Hypothalamus (tissue), 51 donors: Measurements from ENCODE around the gene IFITM1.
"Not testable (repeated sequence)": the region's sequence is repeated elsewhere in the genome, so short reads cannot be mapped to it uniquely, and the experiment has no call there.

Experiments
- DNase-seq, 51 donors: peaks; one replicate each; lab custom pipeline; 2025; lab: John Stamatoyannopoulos, UW

The IFITM1 gene

DNA sequence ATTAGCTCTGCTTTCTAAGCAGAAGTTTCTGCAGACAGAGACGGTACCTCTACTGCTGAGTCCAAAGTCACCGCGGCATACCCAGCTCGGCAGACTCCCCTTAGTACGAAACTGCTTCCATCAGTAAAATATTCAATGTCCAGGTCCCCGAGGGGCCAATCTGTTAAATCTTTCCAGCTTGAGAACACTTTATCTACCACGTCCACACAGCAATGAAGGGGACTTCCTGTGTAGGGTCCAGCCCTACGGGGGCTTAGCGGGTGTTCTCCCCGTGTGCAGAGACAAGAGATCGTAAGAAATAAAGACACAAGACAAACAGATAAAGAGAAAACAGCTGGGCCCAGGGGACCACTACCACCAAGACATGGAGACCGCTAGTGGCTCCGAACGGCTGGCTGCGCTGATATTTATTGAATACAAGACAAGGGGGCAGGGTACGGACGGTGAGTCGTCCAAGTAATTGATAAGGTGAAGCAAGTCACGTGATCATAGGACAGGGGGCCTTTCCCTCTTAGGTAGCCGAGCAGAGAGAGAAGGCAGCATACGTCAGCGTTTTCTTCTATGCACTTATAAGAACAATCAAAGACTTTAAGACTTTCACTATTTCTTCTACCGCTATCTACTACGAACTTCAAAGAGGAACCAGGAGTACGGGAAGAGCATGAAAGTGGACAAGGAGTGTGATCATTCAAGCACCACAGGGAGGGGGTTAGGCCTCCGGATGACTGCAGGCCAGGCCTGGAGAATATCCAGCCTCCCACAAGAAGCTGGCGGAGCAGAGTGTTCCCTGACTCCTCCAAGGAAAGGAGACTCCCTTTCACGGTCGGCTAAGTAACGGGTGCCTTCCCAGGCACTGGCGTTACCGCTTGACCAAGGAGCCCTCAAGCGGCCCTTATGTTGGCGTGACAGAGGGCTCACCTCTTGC lies 11.0 kb downstream of the IFITM1 start:
- peak in 6 of 51 donors; percentile 23 to 65 (median 54) for DNase-seq

DNA sequence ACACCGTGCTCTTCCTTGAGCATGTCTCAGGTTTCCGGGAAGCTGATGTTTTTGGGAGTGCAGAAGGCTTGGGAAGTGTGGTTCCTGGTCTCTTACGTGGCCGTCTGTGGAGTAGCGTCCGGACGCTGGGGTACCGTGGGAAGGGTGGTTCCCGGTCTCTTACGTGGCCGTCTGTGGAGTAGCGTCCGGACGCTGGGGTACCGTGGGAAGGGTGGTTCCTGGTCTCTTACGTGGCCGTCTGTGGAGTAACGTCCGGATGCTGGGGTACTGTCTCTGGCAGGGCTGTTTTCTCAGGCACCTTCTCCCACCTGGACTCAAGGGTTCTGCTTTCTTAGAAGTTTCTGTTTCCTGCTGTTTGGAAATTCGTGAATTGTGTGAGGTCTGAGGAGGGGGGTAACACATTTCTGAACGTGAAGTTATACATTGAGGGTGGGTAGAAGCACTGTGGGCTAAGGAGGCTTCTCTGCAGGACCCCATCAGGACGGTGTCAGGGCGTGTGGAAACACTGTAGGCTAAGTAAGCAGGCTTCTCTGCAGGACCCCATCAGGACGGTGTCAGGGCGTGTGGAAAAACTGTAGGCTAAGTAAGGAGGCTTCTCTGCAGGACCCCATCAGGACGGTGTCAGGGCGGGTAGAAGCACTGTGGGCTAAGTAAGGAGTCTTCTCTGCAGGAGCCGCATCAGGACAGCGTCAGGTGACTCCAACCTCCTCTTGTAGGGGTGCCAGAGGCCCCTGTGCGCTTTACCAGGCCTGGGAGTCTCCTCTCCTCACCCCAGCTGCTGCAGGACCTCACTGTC lies 12.2 kb downstream of the IFITM1 start:
- no peak for DNase-seq

DNA sequence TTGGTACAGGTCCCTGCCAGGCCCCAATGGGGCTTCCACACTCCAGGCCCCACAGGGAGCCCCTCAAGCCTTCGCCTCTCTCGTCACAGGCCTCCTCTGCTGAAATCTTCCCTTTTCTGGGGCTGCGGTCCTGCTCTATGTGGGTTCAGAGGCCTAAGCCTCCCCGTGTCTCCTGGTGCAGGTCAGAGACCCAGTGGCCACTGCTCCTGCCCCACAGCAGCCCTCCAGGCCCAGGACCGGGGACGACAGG lies 12.7 kb downstream of the IFITM1 start:
- DNase-seq = no peak

DNA sequence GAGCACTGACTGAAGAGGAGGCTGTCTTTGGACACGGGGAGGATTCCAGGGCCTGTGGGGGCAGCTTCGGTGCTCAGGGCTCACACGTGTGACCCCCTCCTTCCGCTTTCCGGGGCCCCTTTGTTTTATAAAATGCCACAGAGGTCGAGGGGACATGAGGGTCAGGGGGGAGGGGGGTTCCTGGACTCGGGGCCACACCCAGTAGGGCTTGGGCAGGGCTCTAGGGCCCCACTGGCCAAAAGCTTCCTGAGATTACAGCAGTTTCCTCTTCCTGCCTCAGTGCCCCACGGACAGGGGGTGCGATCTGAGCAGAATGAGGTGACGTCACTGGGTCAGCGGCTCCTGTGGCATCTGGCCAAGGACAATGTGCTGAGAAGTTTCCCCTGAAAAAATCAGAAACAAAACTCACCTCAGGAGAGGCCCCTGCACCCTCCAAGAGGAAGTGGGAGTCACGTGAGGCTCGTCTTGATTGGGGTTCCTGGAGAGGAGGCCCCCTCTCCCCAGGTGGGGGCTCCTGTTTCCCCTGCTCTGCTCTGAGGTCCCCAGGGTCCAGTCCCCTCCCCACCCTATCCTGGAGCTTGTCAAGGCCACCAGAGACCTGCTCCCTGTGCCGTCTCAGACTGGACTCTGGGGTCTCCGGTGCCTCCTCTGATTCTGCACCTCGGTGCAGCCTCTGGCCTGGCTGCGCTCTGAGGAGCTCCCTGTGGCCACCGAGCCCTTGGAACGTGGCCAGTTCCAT lies 13.2 kb downstream of the IFITM1 start:
- DNase-seq = peak in 28 of 51 donors; percentile 28 to 62 (median 42)

DNA sequence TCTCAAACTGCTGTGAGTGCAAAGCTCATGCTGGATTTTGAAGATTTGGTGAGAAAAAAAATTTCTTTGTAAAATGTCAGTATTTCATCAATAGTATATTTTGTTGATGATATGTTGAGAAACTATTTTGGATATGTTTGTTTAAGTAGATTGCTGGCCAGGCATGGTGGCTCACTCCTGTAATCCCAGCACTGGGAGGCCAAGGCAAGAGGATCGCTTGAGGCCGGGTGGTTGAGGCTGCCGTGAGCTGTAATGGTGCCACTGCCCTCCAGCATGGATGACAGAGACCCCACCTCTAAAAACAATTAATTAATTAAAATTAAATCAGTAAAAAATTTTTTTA lies 13.7 kb downstream of the IFITM1 start:
- DNase-seq = no peak

DNA sequence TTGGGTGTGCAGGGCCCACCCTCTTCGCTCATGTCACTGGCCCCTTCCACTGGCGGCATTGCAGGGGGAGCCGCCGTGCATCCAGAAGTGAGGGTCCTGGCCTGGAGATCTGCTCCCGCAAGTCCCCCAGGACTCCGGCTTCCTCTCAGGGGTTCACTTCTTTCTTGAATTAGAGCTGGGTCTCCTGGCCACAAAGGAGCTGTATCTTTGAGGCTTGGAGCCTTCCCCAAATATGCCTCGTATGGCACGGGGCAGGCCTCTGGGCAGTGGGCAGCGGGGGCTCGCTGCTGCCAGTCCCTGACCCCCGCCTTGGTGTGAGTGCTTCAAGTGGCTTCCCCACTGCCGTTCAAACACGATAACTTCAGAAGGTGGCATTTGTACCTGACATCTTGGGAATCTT lies 14.2 kb downstream of the IFITM1 start:
- DNase-seq = no peak

DNA sequence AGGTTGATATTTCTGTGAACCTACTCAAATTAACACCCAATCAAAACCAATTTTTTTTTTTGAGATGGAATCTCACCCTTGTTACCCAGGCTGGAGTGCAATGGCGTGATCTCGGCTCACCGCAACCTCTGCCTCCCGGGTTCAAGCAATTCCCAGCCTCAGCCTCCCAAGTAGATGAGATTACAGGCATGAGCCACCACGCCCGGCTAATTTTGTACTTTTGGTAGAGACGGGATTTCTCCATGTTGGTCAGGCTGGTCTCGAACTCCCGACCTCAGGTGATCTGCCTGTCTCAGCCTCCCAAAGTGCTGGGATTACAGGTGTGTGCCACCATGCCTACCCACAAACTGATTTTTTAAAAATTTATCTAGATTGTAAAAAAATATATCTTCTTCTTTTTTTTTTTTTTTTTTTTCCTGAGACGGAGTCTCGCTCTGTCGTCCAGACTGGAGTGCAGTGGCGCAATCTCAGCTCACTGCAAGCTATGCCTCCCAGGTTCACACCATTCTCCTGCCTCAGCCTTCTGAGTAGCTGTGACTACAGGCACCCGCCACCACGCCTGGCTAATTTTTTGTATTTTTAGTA lies 14.8 kb downstream of the IFITM1 start:
- DNase-seq = not testable (repeated sequence)

DNA sequence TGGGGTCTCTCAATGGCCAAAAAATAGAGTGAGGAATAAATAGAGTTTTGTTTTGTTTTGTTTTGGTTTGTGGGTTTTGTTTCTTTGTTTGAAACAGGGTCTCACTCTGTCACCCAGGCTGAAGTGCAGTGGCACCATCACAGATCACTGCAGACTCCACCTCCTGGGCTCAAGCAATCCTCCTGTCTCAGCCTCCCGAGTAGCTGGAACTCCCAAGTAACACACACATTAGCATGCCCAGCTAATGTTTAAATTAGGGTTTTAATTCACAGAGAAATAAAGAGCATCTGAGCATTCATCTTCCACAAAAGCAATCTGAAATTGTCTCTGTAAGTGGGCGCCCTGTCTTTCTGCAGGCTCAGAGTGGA lies 16.0 kb downstream of the IFITM1 start:
- DNase-seq = no peak

DNA sequence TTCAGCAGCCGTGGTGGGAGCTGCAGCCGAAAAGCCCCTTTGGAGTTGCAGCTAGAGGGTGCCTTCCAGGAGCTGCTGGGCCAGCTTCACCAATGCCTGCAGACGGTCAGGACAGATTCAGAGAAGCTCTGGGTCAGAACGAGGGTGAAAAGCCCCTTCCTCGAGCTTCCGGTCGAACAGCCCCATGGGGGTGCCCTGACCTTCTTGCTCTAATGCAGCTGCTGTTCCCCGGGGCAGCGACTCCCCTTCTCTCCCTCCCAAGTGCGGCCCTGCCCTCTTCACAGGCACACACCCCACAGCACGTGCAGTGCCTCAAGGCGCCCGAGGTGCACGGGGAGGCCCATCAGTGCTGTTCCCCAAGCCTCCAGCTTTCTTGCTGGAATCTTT lies 16.5 kb downstream of the IFITM1 start:
- DNase-seq = no peak

DNA sequence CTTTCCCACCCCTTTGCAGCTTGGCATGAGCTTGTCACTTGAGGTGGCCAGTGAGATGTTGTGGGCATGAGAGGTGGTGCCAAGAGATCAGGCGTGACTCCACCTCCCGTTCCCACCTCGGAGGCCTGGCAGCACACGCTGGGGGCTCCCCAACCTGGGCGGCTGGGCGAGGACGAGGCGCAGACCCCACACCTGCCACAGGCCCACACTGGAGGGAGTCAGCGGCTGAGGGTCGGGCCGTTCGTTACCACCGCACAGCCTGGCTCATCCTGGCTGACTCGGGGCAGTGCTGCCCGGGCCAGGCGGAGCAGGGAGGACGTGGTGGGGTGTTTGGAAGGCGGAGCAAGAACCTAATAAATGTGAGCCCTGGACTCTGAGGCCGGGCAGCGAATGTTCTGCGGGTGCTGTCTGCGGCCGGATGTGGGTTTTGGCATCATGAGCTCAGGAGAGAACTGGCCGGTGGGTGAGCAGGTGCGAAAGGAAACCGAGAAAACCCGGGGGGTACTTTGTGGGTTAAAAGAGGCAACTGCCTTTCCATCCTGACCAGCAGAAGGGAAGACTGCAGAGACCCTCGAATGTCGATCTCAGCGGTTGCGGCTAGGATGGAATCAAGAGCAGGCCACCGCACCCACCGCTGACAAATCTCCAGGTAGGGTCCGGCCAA lies 17.0 kb downstream of the IFITM1 start:
- no peak for DNase-seq

DNA sequence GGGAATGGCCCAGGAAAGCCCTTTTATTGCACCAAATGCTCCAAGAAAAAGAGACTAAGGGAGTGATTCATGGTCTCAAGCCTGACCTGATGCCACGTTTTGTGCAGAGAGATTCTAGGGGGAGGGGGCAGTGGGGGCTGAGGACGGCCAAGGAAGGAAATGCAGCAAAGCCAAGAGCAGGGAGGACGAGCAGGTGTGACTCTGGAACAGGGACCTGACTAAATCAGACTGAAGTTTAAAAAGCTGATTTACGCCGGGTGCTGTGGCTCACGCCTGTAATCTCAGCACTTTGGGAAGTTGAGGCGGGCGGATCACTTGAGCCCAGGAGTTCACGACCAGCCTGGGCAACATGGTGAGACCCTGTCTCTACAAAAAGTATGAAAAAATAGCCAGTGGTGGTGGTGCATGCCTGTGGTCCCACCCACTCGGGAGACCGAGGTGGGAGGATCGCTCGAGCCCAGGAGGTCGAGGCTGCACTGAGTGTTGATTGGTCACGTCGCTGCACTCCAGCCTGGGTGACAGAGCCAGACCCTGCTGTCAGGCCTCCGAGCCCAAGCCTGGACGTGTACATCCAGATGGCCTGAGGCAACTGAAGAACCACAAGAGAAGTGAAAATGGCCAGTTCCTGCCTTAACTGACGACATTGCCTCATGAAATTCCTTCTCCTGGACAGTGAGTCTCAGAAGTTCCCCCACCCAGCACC lies 17.7 kb downstream of the IFITM1 start:
- no peak for DNase-seq

DNA sequence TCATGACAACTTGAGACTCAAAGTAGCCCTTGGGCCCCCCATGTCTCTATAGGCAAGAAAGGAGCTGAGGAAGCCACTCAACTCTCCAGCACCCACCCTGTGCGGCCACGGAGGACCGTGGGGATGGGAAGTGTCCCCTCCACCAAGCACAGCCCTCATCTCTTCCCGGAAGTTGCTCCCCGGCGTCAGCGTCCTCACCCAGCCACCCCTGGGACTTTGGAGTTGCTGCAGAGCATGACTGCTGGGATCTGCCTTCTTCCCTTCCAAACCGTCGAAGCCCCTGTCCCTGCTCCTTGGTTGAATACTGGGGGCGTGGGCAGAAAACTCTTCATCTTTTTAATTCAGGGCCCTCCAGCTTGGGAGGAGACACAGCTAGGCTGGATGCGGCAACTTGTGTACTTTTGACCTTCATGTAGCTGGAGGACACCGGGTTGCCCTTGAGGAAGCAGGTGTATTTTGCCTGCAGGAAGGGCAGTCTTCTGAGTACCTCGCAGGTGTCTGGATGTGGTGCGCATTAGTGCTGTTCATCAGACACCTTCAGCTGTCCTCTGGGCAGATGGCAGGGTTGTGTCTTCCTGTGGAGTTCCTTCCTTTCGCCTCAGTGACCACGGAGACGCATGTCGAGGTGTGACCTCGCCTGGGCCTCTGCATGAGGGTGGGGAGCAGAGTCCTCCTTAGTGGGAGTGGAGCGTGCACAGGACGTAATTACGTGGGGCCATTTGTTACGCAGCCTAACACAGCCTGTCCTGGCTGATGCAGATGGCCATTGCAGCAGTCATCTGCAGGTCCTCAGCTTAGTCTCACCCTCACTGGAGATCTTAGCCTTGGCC lies 19.0 kb downstream of the IFITM1 start:
- DNase-seq = no peak

DNA sequence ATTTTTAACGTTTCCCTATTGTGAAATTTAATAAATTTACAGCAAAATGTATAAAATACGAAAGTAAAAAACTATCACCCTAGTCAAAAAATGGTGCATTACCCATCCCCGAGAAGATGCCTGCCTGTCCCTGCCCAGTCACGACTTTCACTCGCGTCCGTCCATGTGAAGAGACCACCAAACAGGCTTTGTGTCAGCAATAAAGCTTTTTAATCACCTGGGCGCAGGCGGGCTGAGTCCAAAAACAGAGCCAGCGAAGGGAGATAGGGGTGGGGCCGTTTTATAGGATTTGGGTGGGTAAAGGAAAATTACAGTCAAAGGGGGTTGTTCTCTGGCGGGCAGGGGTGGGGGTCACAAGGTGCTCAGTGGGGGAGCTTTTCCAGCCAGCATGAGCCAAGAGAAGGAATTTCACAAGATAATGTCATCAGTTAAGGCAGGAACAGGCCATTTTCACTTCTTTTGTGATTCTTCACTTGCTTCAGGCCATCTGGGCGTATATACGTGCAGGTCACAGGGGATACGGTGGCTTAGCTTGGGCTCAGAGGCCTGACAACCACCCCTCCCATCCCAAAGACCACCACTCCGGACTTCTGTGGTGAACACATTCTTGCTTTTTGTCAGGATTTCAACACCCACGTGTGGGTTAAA lies 19.9 kb downstream of the IFITM1 start:
- not testable (repeated sequence) for DNase-seq

DNA sequence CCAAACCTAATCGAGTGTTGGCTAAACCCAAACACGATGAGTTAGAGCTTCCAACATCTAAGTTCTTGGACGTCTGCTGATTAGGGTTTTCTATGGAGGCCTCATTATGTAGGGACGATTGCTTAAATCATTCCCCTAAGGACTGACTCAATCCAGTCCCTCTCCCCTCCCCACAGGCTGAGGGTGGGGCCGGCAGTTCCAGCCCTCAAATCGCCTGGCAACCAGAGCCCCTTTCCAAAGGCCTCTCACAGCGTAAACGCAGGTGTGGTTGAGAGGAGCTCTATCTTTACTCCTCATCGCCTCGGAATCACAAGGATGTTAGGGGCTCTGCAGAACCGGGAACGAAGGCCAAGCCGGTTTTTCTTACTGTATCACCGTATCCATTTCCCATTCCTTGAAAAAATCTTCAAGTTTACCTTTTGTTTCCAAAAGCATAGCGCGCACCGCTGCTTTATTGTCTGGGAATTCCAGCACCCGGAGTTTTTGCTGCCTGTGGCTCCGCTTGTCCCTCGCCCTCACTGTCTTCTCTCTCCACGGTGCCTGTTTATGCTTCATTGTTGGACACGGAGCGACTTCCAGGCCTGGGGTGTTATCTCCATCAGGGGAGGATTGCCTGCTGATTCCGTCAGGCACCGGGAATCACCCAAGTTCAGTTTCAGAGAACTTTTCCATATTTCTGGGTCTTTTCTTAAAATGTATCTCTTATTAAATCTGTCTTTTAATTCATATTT lies 20.6 kb downstream of the IFITM1 start:
- DNase-seq = no peak

DNA sequence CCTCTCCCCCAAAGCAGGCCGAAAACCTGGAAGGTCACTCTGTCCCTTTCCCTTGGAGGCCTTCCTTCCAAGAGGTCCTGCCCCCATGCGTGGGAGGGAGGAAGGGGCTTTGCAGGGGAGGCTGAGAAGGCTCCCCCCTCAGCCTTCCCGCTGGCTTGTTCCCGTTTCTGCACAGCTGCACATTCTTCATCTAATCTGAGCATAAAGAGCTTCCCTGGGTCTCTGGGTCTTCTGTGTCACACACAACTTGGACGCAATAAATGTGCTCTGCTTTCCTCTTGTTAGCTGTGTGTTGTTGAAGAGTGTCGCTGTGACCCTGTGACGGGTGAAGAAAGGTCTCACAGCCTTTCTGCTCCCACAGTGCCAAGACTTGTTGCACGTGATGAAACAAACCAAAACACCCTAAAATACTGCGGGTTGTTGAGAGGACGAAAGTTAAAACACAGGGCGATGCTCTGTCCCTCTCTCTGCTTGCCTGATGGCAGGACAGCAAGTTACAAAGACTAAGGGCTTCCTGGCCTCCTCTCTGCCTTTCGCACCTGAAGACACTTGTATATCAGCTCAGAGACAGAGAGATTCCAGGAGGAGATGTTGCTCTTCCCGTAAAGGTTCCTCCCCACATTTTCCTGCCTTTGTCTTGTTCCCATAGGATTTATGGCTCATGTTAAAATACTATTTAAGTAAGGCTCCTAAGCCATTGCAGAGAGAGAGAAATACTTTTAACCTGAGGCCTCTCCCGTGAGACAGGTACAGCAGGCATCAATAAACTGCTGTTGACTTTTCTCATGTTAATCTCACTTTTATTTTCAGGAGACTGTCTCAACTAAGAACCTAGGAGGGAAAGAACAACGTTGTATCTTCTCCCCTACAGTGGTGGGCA lies 22.2 kb downstream of the IFITM1 start:
- DNase-seq = peak in 7 of 51 donors; percentile 17 to 56 (median 36)

DNA sequence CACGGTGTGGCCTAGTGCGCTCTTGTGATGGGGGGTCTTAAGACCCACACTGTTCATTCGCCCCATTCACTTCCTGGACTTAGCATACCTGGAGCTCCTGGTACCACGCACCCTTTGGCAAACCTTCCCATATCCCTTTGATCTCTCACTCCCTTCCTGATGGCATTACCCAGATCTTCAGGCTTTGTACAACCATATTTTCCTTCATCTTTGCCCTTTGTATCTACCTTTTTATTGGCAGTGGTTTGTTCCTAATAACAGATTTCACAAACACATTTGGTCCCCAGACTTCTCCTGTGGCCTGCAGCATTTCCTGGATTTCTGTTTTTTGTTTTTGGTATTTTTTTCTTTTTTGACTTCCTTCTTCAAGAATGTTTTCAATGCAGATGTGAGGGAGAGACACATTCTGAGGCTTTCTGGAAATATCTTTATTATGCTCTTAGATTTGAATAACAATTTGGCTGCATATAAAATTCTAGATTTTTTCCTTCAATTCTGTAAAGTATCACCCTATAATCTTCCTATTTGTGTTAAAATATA lies 22.9 kb downstream of the IFITM1 start:
- DNase-seq = no peak

DNA sequence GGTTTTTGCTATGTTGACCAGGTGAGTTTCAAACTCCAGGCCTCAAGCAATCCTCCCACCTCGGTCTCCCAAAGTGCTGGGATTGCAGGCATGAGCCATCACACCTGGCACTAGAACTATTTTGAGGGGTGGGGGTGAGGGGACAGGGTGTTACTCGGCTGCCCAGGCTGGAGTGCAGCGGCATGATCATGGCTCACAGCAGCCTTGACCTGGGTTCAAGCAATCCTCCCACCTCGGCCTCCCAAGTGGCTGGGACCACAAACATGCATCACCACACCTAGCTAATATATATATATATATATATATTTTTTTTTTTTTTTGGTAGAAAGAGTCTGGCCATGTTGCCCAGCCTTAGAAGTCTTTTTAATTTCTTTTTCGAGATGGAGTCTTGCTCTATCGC lies 23.9 kb downstream of the IFITM1 start:
- DNase-seq = no peak
